Skeletal muscle satellite cell (primary cell): ENCODE results near the gene FAM83C.

ENCODE experiments used
- H3K27me3 ChIP-seq: 2 replicates; pipeline ENCODE4 v1.7.0; 2013; ENCODE audit warnings: low read length; ENCODE audit not compliant: control insufficient read depth, insufficient read depth
- H3K36me3 ChIP-seq: 2 replicates; pipeline ENCODE4 v1.7.0; 2013; ENCODE audit warnings: mild to moderate bottlenecking, control low read depth, low read length; ENCODE audit not compliant: insufficient read depth
- H3K4me1 ChIP-seq: 2 replicates; pipeline ENCODE4 v1.7.0; 2013; ENCODE audit warnings: low read length; ENCODE audit not compliant: control insufficient read depth, insufficient read depth
- H3K4me2 ChIP-seq: 2 replicates; pipeline ENCODE4 v1.7.0; 2013; ENCODE audit warnings: mild to moderate bottlenecking, low read length
- H3K4me3 ChIP-seq: 2 replicates; pipeline ENCODE4 v1.7.0; 2013; ENCODE audit warnings: low read length
- H3K9ac ChIP-seq: 2 replicates; pipeline ENCODE4 v1.7.0; 2013; ENCODE audit warnings: mild to moderate bottlenecking, low read depth, low read length, moderate library complexity
- H3K9me3 ChIP-seq: replicated peaks from 2 replicates; pipeline ENCODE4 v1.7.0; 2013; ENCODE audit warnings: mild to moderate bottlenecking, control low read depth, low read length

The FAM83C gene

GRCh38 chr20:35295058-35295457 lies 2.8 kb upstream of the FAM83C start:
- Histone ChIP-seq H3K36me3 (no peaks in the 10 kb centered on the region), H3K27me3 (no peaks in the 10 kb centered on the region)

GRCh38 chr20:35294293-35294685 lies 2.1 kb upstream of the FAM83C start:
- Histone ChIP-seq H3K4me1 (peaks cover 11% of the 10 kb centered on the region), H3K9ac (no peak overlapping the region), H3K4me2 (no peak overlapping the region), H3K9me3 (no peaks in the 10 kb centered on the region), H3K4me3 (no peak overlapping the region), H3K27me3 (no peaks in the 10 kb centered on the region), H3K36me3 (no peaks in the 10 kb centered on the region)

More at GRCh38 chr20:35295058-35295457, 2.8 kb upstream of the FAM83C start:
- Histone ChIP-seq H3K4me2 (no peak overlapping the region), H3K9me3 (no peaks in the 10 kb centered on the region), H3K4me3 (no peak overlapping the region), H3K4me1 (peaks cover 11% of the 10 kb centered on the region), H3K9ac (no peak overlapping the region)

- H3K4me3 ChIP-seq = no peak overlapping the region
- no peaks in the 10 kb centered on the region for H3K9me3 ChIP-seq
- peaks cover 11% of the 10 kb centered on the region for H3K4me1 ChIP-seq
- H3K4me2 ChIP-seq = no peak overlapping the region
- no peak overlapping the region for H3K9ac ChIP-seq
- no peaks in the 10 kb centered on the region for H3K36me3 ChIP-seq
- no peaks in the 10 kb centered on the region for H3K27me3 ChIP-seq
Measured at GRCh38 chr20:35293303-35294292, 1.4 kb upstream of the FAM83C start.

GRCh38 chr20:35292504-35293285 lies 470 bp upstream of the FAM83C start:
- no peak overlapping the region for H3K4me2 ChIP-seq
- H3K27me3 ChIP-seq = no peaks in the 10 kb centered on the region
- H3K4me1 ChIP-seq = peaks cover 9% of the 10 kb centered on the region
- no peak overlapping the region for H3K4me3 ChIP-seq
- no peaks in the 10 kb centered on the region for H3K9me3 ChIP-seq
- H3K36me3 ChIP-seq = no peaks in the 10 kb centered on the region
- H3K9ac ChIP-seq = no peak overlapping the region

- H3K27me3 ChIP-seq = no peaks in the 10 kb centered on the region
- no peaks in the 10 kb centered on the region for H3K36me3 ChIP-seq
- H3K4me1 ChIP-seq = peaks cover under 1% of the 10 kb centered on the region
- no peak overlapping the region for H3K4me3 ChIP-seq
- no peak overlapping the region for H3K9ac ChIP-seq
- no peaks in the 10 kb centered on the region for H3K9me3 ChIP-seq
- no peak overlapping the region for H3K4me2 ChIP-seq
Measured at GRCh38 chr20:35290887-35291417, 1.3 kb downstream of the FAM83C start.

- Histone ChIP-seq H3K9ac (no peak overlapping the region), H3K4me3 (no peak overlapping the region)
Measured at GRCh38 chr20:35290186-35290886, 1.9 kb downstream of the FAM83C start.

GRCh38 chr20:35288325-35289060 lies 3.7 kb downstream of the FAM83C start:
- no peak overlapping the region for H3K4me3 ChIP-seq
- peaks cover 14% of the 10 kb centered on the region for H3K4me1 ChIP-seq
- H3K9ac ChIP-seq = no peak overlapping the region
- H3K9me3 ChIP-seq = no peaks in the 10 kb centered on the region
- H3K27me3 ChIP-seq = no peaks in the 10 kb centered on the region
- no peak overlapping the region for H3K4me2 ChIP-seq
- peaks cover 2% of the 10 kb centered on the region for H3K36me3 ChIP-seq

More at GRCh38 chr20:35290186-35290886, 1.9 kb downstream of the FAM83C start:
- no peaks in the 10 kb centered on the region for H3K27me3 ChIP-seq
- H3K4me2 ChIP-seq = no peak overlapping the region
- H3K9me3 ChIP-seq = no peaks in the 10 kb centered on the region
- H3K4me1 ChIP-seq = peaks cover 7% of the 10 kb centered on the region
- peaks cover 2% of the 10 kb centered on the region for H3K36me3 ChIP-seq

GRCh38 chr20:35287509-35288324 lies 4.5 kb downstream of the FAM83C start:
- no peak overlapping the region for H3K9ac ChIP-seq
- H3K27me3 ChIP-seq = no peaks in the 10 kb centered on the region
- H3K36me3 ChIP-seq = peaks cover 7% of the 10 kb centered on the region
- H3K4me2 ChIP-seq = no peak overlapping the region
- no peaks in the 10 kb centered on the region for H3K9me3 ChIP-seq
- peaks cover 21% of the 10 kb centered on the region for H3K4me1 ChIP-seq
- no peak overlapping the region for H3K4me3 ChIP-seq

GRCh38 chr20:35286899-35287508 lies 5.2 kb downstream of the FAM83C start:
- H3K4me2 ChIP-seq = no peak overlapping the region
- H3K36me3 ChIP-seq = peaks cover 13% of the 10 kb centered on the region
- no peaks in the 10 kb centered on the region for H3K27me3 ChIP-seq
- H3K9ac ChIP-seq = no peak overlapping the region
- no peaks in the 10 kb centered on the region for H3K9me3 ChIP-seq
- no peak overlapping the region for H3K4me3 ChIP-seq
- H3K4me1 ChIP-seq = peaks cover 24% of the 10 kb centered on the region
